ENCODE results near the gene FBXO46.

GRCh38 chr19:45713141-45713540 is 17.6 kb downstream of the FBXO46 start:
- no peak for TF ChIP-seq NRF1 (IDR thresholded peaks at IDR 0.05; ENCODE audit: low read depth, low read length)
- no peak for TF ChIP-seq POLR2AphosphoS5 (IDR thresholded peaks at IDR 0.05; ENCODE audit: low read depth, low read length)
- TF ChIP-seq EP300 (IDR thresholded peaks at IDR 0.05; ENCODE audit: borderline replicate concordance in 1 of 2, low read depth in 1 of 2, low read length in 1 of 2), result no peak
